Endothelial cell of umbilical vein (primary cell): Measurements from ENCODE around the gene TMEM273. TPM values are rescaled to one million over a fixed set of nuclear protein-coding genes. Genes with fewer than 3 reads are reported as not detected.

ENCODE experiments used
- BruUV-seq: library from RNA; stranded (reverse); fragments of 400-500 nt; replicated peaks from 2 replicates; lab custom pipeline; 2021; lab: Mats Ljungman, UMichigan
- CTCF ChIA-PET: fragments of 300-600, 350-600 bp; sonication (Branson Sonifier 250); formaldehyde crosslinking; loops from one replicate; lab custom pipeline; 2021; ENCODE audit warnings: antibody characterized with exemption, inconsistent platforms; lab: Charles Lee
- POLR2A ChIA-PET: fragments of 300-600, 350-600 bp; sonication (Branson Sonifier 250); formaldehyde crosslinking; loops from one replicate; lab custom pipeline; 2021; ENCODE audit warnings: antibody characterized with exemption, inconsistent platforms; lab: Charles Lee
- DNase-seq: peaks from one replicate; pipeline ENCODE4 v3.0.0-alpha.2; 2011; ENCODE audit warnings: low read depth, low spot score
- FAIRE-seq: peaks from 2 replicates; lab custom pipeline; 2011; peaks lifted over from hg19 to GRCh38; lab: Jason Lieb, UNC
- H2AFZ ChIP-seq: 2 replicates; pipeline ENCODE4 v1.6.0; 2012; ENCODE audit warnings: low read depth, low read length, control low read depth, inconsistent platforms
- H3K27ac ChIP-seq: 2 replicates; pipeline ENCODE4 v1.5.1; 2011; ENCODE audit warnings: low read depth, mild to moderate bottlenecking, control low read depth, low read length, moderate library complexity; ENCODE audit not compliant: insufficient read depth
- H3K27me3 ChIP-seq, 2 experiments: 2 replicates each; pipeline versions ENCODE4 v1.6.0 to v1.6.1; 2011; ENCODE audit warnings: low read length in 2 of 2, mixed read lengths in 1 of 2; ENCODE audit not compliant: control insufficient read depth in 2 of 2, insufficient read depth in 2 of 2
- H3K36me3 ChIP-seq, 2 experiments: 2 replicates in 1 of 2; 3 replicates in 1 of 2; pipeline ENCODE4 v1.5.1; 2011; ENCODE audit warnings: low read length in 2 of 2, mild to moderate bottlenecking in 1 of 2, moderate library complexity in 1 of 2; ENCODE audit not compliant: control insufficient read depth in 2 of 2, insufficient read depth in 2 of 2; ENCODE audit errors: extremely low read depth in 1 of 2
- H3K4me1 ChIP-seq: 3 replicates; pipeline ENCODE4 v1.5.1; 2011; ENCODE audit warnings: mild to moderate bottlenecking, low read length; ENCODE audit not compliant: control insufficient read depth, insufficient read depth; ENCODE audit errors: extremely low read depth
- H3K4me2 ChIP-seq: 2 replicates; pipeline ENCODE4 v1.6.1; 2011; ENCODE audit warnings: low read length, control low read depth, mixed read lengths; ENCODE audit not compliant: insufficient read depth
- H3K4me3 ChIP-seq, 3 experiments: fragments of 200-600 bp in 1 of 3; sonication (generic), shearing (Covaris generic) in 1 of 3; replicated peaks in 1 of 3; 2 replicates each; pipeline ENCODE4 v1.5.1; 2011 to 2016; ENCODE audit warnings: control low read depth in 3 of 3, low read length in 3 of 3, mild to moderate bottlenecking in 2 of 3, inconsistent platforms in 1 of 3, low read depth in 1 of 3, moderate library complexity in 1 of 3; ENCODE audit not compliant: insufficient read depth in 1 of 3
- H3K79me2 ChIP-seq: 2 replicates; pipeline ENCODE4 v1.6.0; 2012; ENCODE audit warnings: low read length, inconsistent platforms; ENCODE audit not compliant: control insufficient read depth, insufficient read depth
- H3K9ac ChIP-seq: replicated peaks from 2 replicates; pipeline ENCODE3; 2011; ENCODE audit warnings: low read length, control low read depth; ENCODE audit not compliant: insufficient read depth; ENCODE audit errors: extremely low read depth
- H3K9me1 ChIP-seq: replicated peaks from 3 replicates; pipeline ENCODE4 v1.6.0; 2011; ENCODE audit warnings: mild to moderate bottlenecking, low read length; ENCODE audit not compliant: control insufficient read depth, insufficient read depth; ENCODE audit errors: extremely low read depth
- H3K9me3 ChIP-seq: replicated peaks from 2 replicates; pipeline ENCODE4 v1.5.1; 2012; ENCODE audit warnings: low read length, inconsistent platforms; ENCODE audit not compliant: control insufficient read depth, insufficient read depth
- H4K20me1 ChIP-seq: replicated peaks from 2 replicates; pipeline ENCODE3; 2011; ENCODE audit warnings: mild to moderate bottlenecking, low read length; ENCODE audit not compliant: control insufficient read depth, insufficient read depth; ENCODE audit errors: extremely low read depth
- CTCF ChIP-seq, 2 donors: IDR thresholded peaks; 1 replicate in 1 of 2; 2 replicates in 1 of 2; pipeline ENCODE4 v1.5.1; 2011; ENCODE audit warnings: low read length in 2 of 2, mild to moderate bottlenecking in 2 of 2, moderate library complexity in 2 of 2, control low read depth in 1 of 2, inconsistent platforms in 1 of 2, low read depth in 1 of 2; ENCODE audit not compliant: insufficient read depth in 1 of 2; ENCODE audit errors: extremely low read depth in 1 of 2
- EZH2 ChIP-seq: IDR thresholded peaks from 2 replicates; pipeline ENCODE4 v1.6.1; 2012; ENCODE audit warnings: borderline replicate concordance, low read depth, mild to moderate bottlenecking, moderate library complexity, low read length, inconsistent platforms; ENCODE audit not compliant: severe bottlenecking
- FOS ChIP-seq: IDR thresholded peaks from 2 replicates; pipeline ENCODE4 v1.6.1; 2011; ENCODE audit warnings: mild to moderate bottlenecking, low read length, moderate library complexity, borderline replicate concordance; ENCODE audit not compliant: insufficient read depth
- GATA2 ChIP-seq: IDR thresholded peaks from 2 replicates; pipeline ENCODE4 v1.7.0; 2011; ENCODE audit warnings: low read depth, mild to moderate bottlenecking, moderate library complexity, mixed read lengths, low read length; ENCODE audit not compliant: insufficient read length, insufficient read depth
- JUN ChIP-seq: IDR thresholded peaks from 2 replicates; pipeline ENCODE4 v1.6.1; 2011; ENCODE audit warnings: borderline replicate concordance, low read depth; ENCODE audit not compliant: insufficient read length, insufficient read depth
- MAX ChIP-seq: IDR thresholded peaks from 2 replicates; pipeline ENCODE4 v1.6.1; 2011; ENCODE audit not compliant: insufficient read depth, insufficient read length
- MYC ChIP-seq: IDR thresholded peaks from one replicate; pipeline ENCODE4 v1.6.1; 2011; ENCODE audit warnings: mild to moderate bottlenecking, low read depth, low read length
- POLR2A ChIP-seq: IDR thresholded peaks from 2 replicates; pipeline ENCODE4 v1.6.1; 2012; ENCODE audit warnings: low read depth, mild to moderate bottlenecking, control low read depth, low read length
- POLR2AphosphoS5 ChIP-seq: IDR thresholded peaks from 2 replicates; pipeline ENCODE4 v1.6.1; 2012; ENCODE audit warnings: low read depth, mild to moderate bottlenecking, control low read depth, low read length, moderate library complexity; ENCODE audit not compliant: insufficient read depth
- dilution Hi-C: fragments of 300-500 bp; cut with MboI; formaldehyde crosslinking; loops from one replicate; pipeline ENCODE4 v1.15.0; 2019; ENCODE audit warnings: low sequenced_read_pairs; ENCODE audit not compliant: extremely low pct_ligation_motif_present
- intact Hi-C: fragments of 100-400 bp; cut with micrococcal nuclease; formaldehyde crosslinking; loops from one replicate; pipeline ENCODE4 v1.10.0; 2022
- polyA plus RNA-seq, 4 experiments: library from polyadenylated mRNA; depleted of rRNA in 3 of 4; stranded (reverse) in 3 of 4; unstranded in 1 of 4; fragments of >200 nt; gene quantifications; 2 replicates each; pipeline versions ENCODE4 v1.2.1 to v1.2.3, GENCODE V29; 2011 to 2012; ENCODE audit warnings: missing spikeins in 1 of 4
- total RNA-seq: library from RNA; stranded (reverse); gene quantifications from 2 replicates; pipeline ENCODE4 v1.2.3, GENCODE V29; 2021

TMEM273 gene
- total and polyA plus RNA-seq, 2 donors (not counting 3 experiments of a cell fraction or from before 2014, with no cell fraction given), result 1.9 to 3.7 TPM

GRCh38 chr10:49172061-49172776 is 16.0 kb downstream of the TMEM273 start:
- CTCF ChIA-PET, result interaction anchor here (1.0 to 1.5 kb wide), 2 partner anchors 8 to 514 kb away, joined by 4 to 12 read pairs; no protein-coding TSS in a partner anchor
- Histone ChIP-seq H3K27me3 (peaks cover 0 to 4% of the 10 kb centered on the region in 2 experiments), H3K36me3 (no peaks in the 10 kb centered on the region), H3K9ac (no peak overlapping the region), H3K27ac (no peak overlapping the region), H3K4me2 (no peak overlapping the region), H3K4me1 (peaks cover 4% of the 10 kb centered on the region), H3K9me3 (no peaks in the 10 kb centered on the region), H3K9me1 (no peaks in the 10 kb centered on the region), H2AFZ (no peak overlapping the region), H3K4me3 (no peak overlapping the region), H3K79me2 (no peaks in the 10 kb centered on the region), H4K20me1 (no peaks in the 10 kb centered on the region)
- no peak for FAIRE-seq
- no TSS peak for BruUV-seq
- intact Hi-C loops, result no loop called here
- POLR2A ChIA-PET, result no interaction called here
- TF ChIP-seq MYC (no peak), POLR2AphosphoS5 (no peak), GATA2 (no peak), FOS (no peak), MAX (no peak), JUN (no peak), EZH2 (no peak), CTCF (IDR thresholded peaks at IDR 0.05; ENCODE audit: extremely low read depth in 1 of 2, insufficient read depth in 1 of 2, low read depth in 1 of 2, low read length in 2 of 2) (no peak), POLR2A (no peak)
- no peak for DNase-seq
- dilution Hi-C loops, result no loop called here
